C4-2B (cell line): Measurements from ENCODE around the gene RAC3.

ENCODE experiments used
- CTCF ChIP-seq: fragments of 450-650 bp; conservative IDR thresholded peaks from 2 replicates; pipeline ENCODE4 v1.5.1; 2017; ENCODE audit warnings: mild to moderate bottlenecking
- ZFX ChIP-seq: fragments of 450-650 bp; IDR thresholded peaks from 2 replicates; pipeline ENCODE4 v1.6.1; 2017

GRCh38 chr17:82060614-82061013 is 29.1 kb downstream of the RAC3 start:
- no peak for TF ChIP-seq CTCF
- TF ChIP-seq ZFX: no peak
